Measurements from ENCODE around the gene DDIT3.

GRCh38 chr12:57472391-57472790 is 47.9 kb downstream of the DDIT3 start:
- no peak for TF ChIP-seq POLR2AphosphoS5 (IDR thresholded peaks at IDR 0.05; ENCODE audit: borderline replicate concordance, low read depth, low read length)
- TF ChIP-seq EZH2 (IDR thresholded peaks at IDR 0.05) = no peak
